ENCODE measurements around the gene SAP130. TPM values are rescaled to one million over a fixed set of nuclear protein-coding genes. Genes with fewer than 3 reads are reported as not detected.
"Not testable (repeated sequence)": the region's sequence is repeated elsewhere in the genome, so short reads cannot be mapped to it uniquely, and the experiment has no call there.

The SAP130 gene
- total and polyA plus RNA-seq, 9 donors = 6.1 to 28.3 (median 24.0) TPM

GRCh38 chr2:127913808-127914457 is 113.9 kb downstream of the SAP130 start:
- H3K9me3 ChIP-seq = no peaks in the 10 kb centered on the region
- H3K36me3 ChIP-seq = no peaks in the 10 kb centered on the region
- no peak overlapping the region for H3K4me3 ChIP-seq
- WGBS, 3 donors = 90 to 95% (median 90%) methylated on average over 8 of the region's 8 CpGs
- H3K27ac ChIP-seq = no peak overlapping the region
- no peaks in the 10 kb centered on the region for H3K27me3 ChIP-seq
- intact Hi-C loops (cut with DNase I) = no loop called here
- no peak for DNase-seq
- TF ChIP-seq EP300 (IDR thresholded peaks at IDR 0.05) (no peak), POLR2A (IDR thresholded peaks at IDR 0.05) (no peak), CTCF (IDR thresholded peaks at IDR 0.05) (no peak)
- H3K4me1 ChIP-seq (ENCODE audit: insufficient read depth) = no peaks in the 10 kb centered on the region

GRCh38 chr2:127911737-127912136 is 116.1 kb downstream of the SAP130 start:
- Histone ChIP-seq H3K4me1 (ENCODE audit: insufficient read depth) (no peaks in the 10 kb centered on the region), H3K27me3 (no peaks in the 10 kb centered on the region), H3K27ac (no peak overlapping the region), H3K9me3 (no peaks in the 10 kb centered on the region), H3K4me3 (no peak overlapping the region), H3K36me3 (no peaks in the 10 kb centered on the region)
- WGBS, 3 donors = 62 to 65% (median 62%) methylated on average over 2 of the region's 2 CpGs
- intact Hi-C loops (cut with DNase I) = no loop called here
- no peak for DNase-seq
- TF ChIP-seq CTCF (IDR thresholded peaks at IDR 0.05) = no peak

GRCh38 chr2:127910415-127910814 is 117.4 kb downstream of the SAP130 start:
- Histone ChIP-seq H3K27ac (no peak overlapping the region), H3K4me1 (ENCODE audit: insufficient read depth) (peaks cover 2% of the 10 kb centered on the region), H3K27me3 (no peaks in the 10 kb centered on the region), H3K36me3 (no peaks in the 10 kb centered on the region), H3K9me3 (no peaks in the 10 kb centered on the region), H3K4me3 (no peak overlapping the region)
- intact Hi-C loops (cut with DNase I) = no loop called here
- no peak for DNase-seq
- WGBS, 3 donors = 95 to 96% (median 95%) methylated on average over 3 of the region's 3 CpGs
- TF ChIP-seq EP300 (IDR thresholded peaks at IDR 0.05) (no peak), CTCF (IDR thresholded peaks at IDR 0.05) (no peak), POLR2A (IDR thresholded peaks at IDR 0.05) (no peak)

GRCh38 chr2:127909019-127909418 is 118.8 kb downstream of the SAP130 start:
- no peaks in the 10 kb centered on the region for H3K36me3 ChIP-seq
- no peaks in the 10 kb centered on the region for H3K9me3 ChIP-seq
- H3K4me1 ChIP-seq (ENCODE audit: insufficient read depth) = peaks cover 2% of the 10 kb centered on the region
- TF ChIP-seq EP300 (IDR thresholded peaks at IDR 0.05) (no peak), CTCF (IDR thresholded peaks at IDR 0.05) (no peak), POLR2A (IDR thresholded peaks at IDR 0.05) (no peak)
- 64 to 67% (median 66%) methylated on average over 6 of the region's 6 CpGs for WGBS, 3 donors
- H3K4me3 ChIP-seq = no peak overlapping the region
- DNase-seq = no peak
- H3K27ac ChIP-seq = no peak overlapping the region
- H3K27me3 ChIP-seq = no peaks in the 10 kb centered on the region
- intact Hi-C loops (cut with DNase I) = no loop called here

- H3K27me3 ChIP-seq; H3K36me3 ChIP-seq; H3K4me1 ChIP-seq (ENCODE audit: insufficient read depth); H3K27ac ChIP-seq; intact Hi-C loops (cut with DNase I); H3K9me3 ChIP-seq; DNase-seq; H3K4me3 ChIP-seq: not testable (repeated sequence)
- WGBS, 3 donors = 89 to 93% (median 93%) methylated on average over 12 of the region's 12 CpGs
These were observed 120.0 kb downstream of the SAP130 start for GRCh38 chr2:127907733-127908400.
